GM18867 (cell line): ENCODE measurements around the gene ARHGAP32.

Experiments used
- ATAC-seq: cut with Tn5 transposase; IDR thresholded peaks from one replicate; pipeline ENCODE4 v1.9.1; 2021; ENCODE audit warnings: mild to moderate bottlenecking, moderate library complexity; ENCODE audit not compliant: unreplicated experiment

The ARHGAP32 gene

GRCh38 chr11:128916681-128917080 is 275.4 kb downstream of the ARHGAP32 start:
- no peak for ATAC-seq

GRCh38 chr11:128916037-128916572 is 276.0 kb downstream of the ARHGAP32 start:
- ATAC-seq: no peak

GRCh38 chr11:128915149-128915521 is 277.0 kb downstream of the ARHGAP32 start:
- no peak for ATAC-seq
